ENCODE results near the gene ATP11A. TPM values are rescaled to one million over a fixed set of nuclear protein-coding genes. Genes with fewer than 3 reads are reported as not detected.

The ATP11A gene
- total and polyA plus RNA-seq, 2 donors (not counting 3 experiments of a cell fraction or from before 2014, with no cell fraction given), result 16.5 to 88.1 TPM

GRCh38 chr13:112696869-112697465 is 7.1 kb downstream of the ATP11A start:
- Histone ChIP-seq H3K27me3 (ENCODE audit: control insufficient read depth in 2 of 2, insufficient read depth in 2 of 2, low read length in 2 of 2) (no peaks in the 10 kb centered on the region), H3K4me2 (ENCODE audit: insufficient read depth, low read length) (no peak overlapping the region), H3K79me2 (ENCODE audit: control insufficient read depth, insufficient read depth, low read length) (peaks cover 50% of the 10 kb centered on the region), H3K4me1 (ENCODE audit: control insufficient read depth, extremely low read depth, insufficient read depth, low read length) (peaks cover 8% of the 10 kb centered on the region), H3K36me3 (ENCODE audit: control insufficient read depth in 2 of 2, extremely low read depth in 1 of 2, insufficient read depth in 2 of 2, low read length in 2 of 2) (peaks cover 0 to 2% of the 10 kb centered on the region in 2 experiments), H3K9me1 (replicated peaks; ENCODE audit: control insufficient read depth, extremely low read depth, insufficient read depth, low read length) (no peaks in the 10 kb centered on the region), H4K20me1 (replicated peaks; ENCODE audit: control insufficient read depth, extremely low read depth, insufficient read depth, low read length) (no peaks in the 10 kb centered on the region), H3K27ac (ENCODE audit: insufficient read depth, low read depth, low read length) (no peak overlapping the region), H3K9me3 (replicated peaks; ENCODE audit: control insufficient read depth, insufficient read depth, low read length) (no peaks in the 10 kb centered on the region), H3K9ac (replicated peaks; ENCODE audit: extremely low read depth, insufficient read depth, low read length) (no peak overlapping the region), H2AFZ (ENCODE audit: low read depth, low read length) (no peak overlapping the region), H3K4me3 (replicated peaks in 1 of 3; ENCODE audit: insufficient read depth in 1 of 3, low read depth in 1 of 3, low read length in 3 of 3) (no peak overlapping the region)
- dilution Hi-C loops (cut with MboI; ENCODE audit: extremely low pct_ligation_motif_present, low sequenced_read_pairs), result no loop called here
- ChIA-PET POLR2A (no interaction called here), CTCF (no interaction called here)
- intact Hi-C loops (cut with micrococcal nuclease), result no loop called here
- no peak for FAIRE-seq
- TF ChIP-seq CTCF (IDR thresholded peaks at IDR 0.05; ENCODE audit: extremely low read depth in 1 of 2, insufficient read depth in 1 of 2, low read depth in 1 of 2, low read length in 2 of 2) (no peak), MAX (IDR thresholded peaks at IDR 0.05; ENCODE audit: insufficient read depth, insufficient read length) (no peak)
- BruUV-seq (replicated peaks), result no TSS peak
- DNase-seq (ENCODE audit: low read depth, low spot score), result no peak

GRCh38 chr13:112697756-112698655 is 8.2 kb downstream of the ATP11A start:
- H3K27ac ChIP-seq (ENCODE audit: insufficient read depth, low read depth, low read length), result no peak overlapping the region
- POLR2A ChIA-PET, result no interaction called here
- no peak overlapping the region for H3K9ac ChIP-seq (replicated peaks; ENCODE audit: extremely low read depth, insufficient read depth, low read length)
- H3K9me1 ChIP-seq (replicated peaks; ENCODE audit: control insufficient read depth, extremely low read depth, insufficient read depth, low read length), result no peaks in the 10 kb centered on the region
- H2AFZ ChIP-seq (ENCODE audit: low read depth, low read length), result no peak overlapping the region
- H3K79me2 ChIP-seq (ENCODE audit: control insufficient read depth, insufficient read depth, low read length), result peaks cover 46% of the 10 kb centered on the region
- H3K4me1 ChIP-seq (ENCODE audit: control insufficient read depth, extremely low read depth, insufficient read depth, low read length), result peaks cover 5% of the 10 kb centered on the region
- H4K20me1 ChIP-seq (replicated peaks; ENCODE audit: control insufficient read depth, extremely low read depth, insufficient read depth, low read length), result no peaks in the 10 kb centered on the region
- no peak for DNase-seq (ENCODE audit: low read depth, low spot score)
- TF ChIP-seq POLR2AphosphoS5 (IDR thresholded peaks at IDR 0.05; ENCODE audit: insufficient read depth, low read depth, low read length) (no peak), POLR2A (IDR thresholded peaks at IDR 0.05; ENCODE audit: low read depth, low read length) (no peak), MYC (IDR thresholded peaks at IDR 0.05; ENCODE audit: low read depth, low read length) (no peak), EZH2 (IDR thresholded peaks at IDR 0.05; ENCODE audit: borderline replicate concordance, low read depth, low read length, severe bottlenecking) (no peak), GATA2 (IDR thresholded peaks at IDR 0.05; ENCODE audit: insufficient read depth, insufficient read length, low read depth, low read length) (no peak), CTCF (IDR thresholded peaks at IDR 0.05; ENCODE audit: extremely low read depth in 1 of 2, insufficient read depth in 1 of 2, low read depth in 1 of 2, low read length in 2 of 2) (no peak), MAX (IDR thresholded peaks at IDR 0.05; ENCODE audit: insufficient read depth, insufficient read length) (no peak), FOS (IDR thresholded peaks at IDR 0.05; ENCODE audit: borderline replicate concordance, insufficient read depth, low read length) (no peak)
- no TSS peak for BruUV-seq (replicated peaks)
- dilution Hi-C loops (cut with MboI; ENCODE audit: extremely low pct_ligation_motif_present, low sequenced_read_pairs), result no loop called here
- no peak overlapping the region for H3K4me3 ChIP-seq (replicated peaks in 1 of 3; ENCODE audit: insufficient read depth in 1 of 3, low read depth in 1 of 3, low read length in 3 of 3)
- intact Hi-C loops (cut with micrococcal nuclease), result no loop called here
- H3K27me3 ChIP-seq (ENCODE audit: control insufficient read depth in 2 of 2, insufficient read depth in 2 of 2, low read length in 2 of 2), result no peaks in the 10 kb centered on the region
- no peak overlapping the region for H3K4me2 ChIP-seq (ENCODE audit: insufficient read depth, low read length)
- FAIRE-seq, result no peak
- CTCF ChIA-PET, result no interaction called here
- H3K36me3 ChIP-seq (ENCODE audit: control insufficient read depth in 2 of 2, extremely low read depth in 1 of 2, insufficient read depth in 2 of 2, low read length in 2 of 2), result peaks cover 0 to 2% of the 10 kb centered on the region in 2 experiments
- no peaks in the 10 kb centered on the region for H3K9me3 ChIP-seq (replicated peaks; ENCODE audit: control insufficient read depth, insufficient read depth, low read length)

All from endothelial cell of umbilical vein (primary cell).